Measurements from ENCODE around the gene VAMP1. TPM values are rescaled to one million over a fixed set of nuclear protein-coding genes. Genes with fewer than 3 reads are reported as not detected.
A peak's percentile ranks its signal among the peaks of the same experiment; 100 is the strongest.

VAMP1 gene
- total and polyA plus RNA-seq, 9 of the 15 experiments (the other 6 are each of a cell fraction or from before 2014, with no cell fraction given), result 0.76 to 13.2 (median 4.2) TPM

DNA sequence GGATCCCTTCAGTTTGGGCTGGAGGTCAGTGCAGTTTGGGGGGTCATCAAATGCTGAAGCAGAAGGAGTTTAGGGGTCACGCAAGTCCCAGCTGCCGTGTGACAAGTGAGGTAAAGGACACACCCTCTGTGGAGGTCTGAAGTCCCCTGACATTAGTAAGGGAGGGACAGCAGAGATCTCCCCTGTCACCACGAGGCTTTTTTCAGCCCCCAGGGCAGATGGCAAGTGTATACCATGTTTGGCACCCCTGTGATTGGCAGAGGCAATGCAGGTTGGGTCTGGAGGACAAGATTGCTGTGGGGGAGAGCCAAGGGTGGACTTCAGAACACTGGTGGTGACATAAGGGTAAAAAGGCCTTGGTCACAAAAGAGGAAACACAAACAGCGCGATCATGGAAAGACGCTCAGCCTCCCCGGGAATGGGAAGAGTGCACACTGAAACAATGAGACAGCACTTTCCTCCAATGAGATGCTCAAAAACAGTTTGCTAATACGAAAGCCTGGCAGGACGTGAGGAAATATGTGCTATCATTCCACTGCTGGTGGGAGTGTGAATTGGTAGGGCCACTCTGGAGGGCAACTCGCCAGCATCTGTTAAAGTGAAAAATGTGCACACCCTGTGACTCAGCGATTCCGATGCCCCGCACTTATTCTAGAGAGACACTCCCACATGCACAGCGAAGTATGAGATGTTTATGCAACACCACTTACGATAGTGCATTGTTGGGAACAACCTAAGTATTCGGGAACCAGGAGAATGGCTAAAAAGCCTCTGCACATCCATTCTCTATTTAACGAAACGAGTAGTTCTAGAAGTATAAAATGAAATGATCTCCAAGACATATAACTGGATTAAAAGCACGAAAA, 40.1 kb downstream of the VAMP1 start (continued):
- TF ChIP-seq FOXK2 (conservative IDR thresholded peaks at IDR 0.05 in 1 of 2, IDR thresholded peaks at IDR 0.05 in 1 of 2; ENCODE audit: low read depth in 2 of 2) (peak in 1 of 2 experiments; percentile 48; a peak in 1 of 4 replicates), ZBED1 (IDR thresholded peaks at IDR 0.05) (no peak), MECOM (CRISPR knock-in tag; IDR thresholded peaks at IDR 0.05) (no peak), PCBP1 (IDR thresholded peaks at IDR 0.05; ENCODE audit: low read depth, low read length, poor library complexity, severe bottlenecking) (no peak), ZFPM2 (CRISPR knock-in tag; IDR thresholded peaks at IDR 0.05) (no peak), C11orf30 (IDR thresholded peaks at IDR 0.05; ENCODE audit: low read depth) (peak; percentile 97), DPF2 (IDR thresholded peaks at IDR 0.05) (peak; percentile 91), MED1 (CRISPR knock-in tag; IDR thresholded peaks at IDR 0.05; ENCODE audit: borderline replicate concordance) (no peak), NEUROD1 (IDR thresholded peaks at IDR 0.05; ENCODE audit: borderline replicate concordance, low read depth, low read length, partially characterized antibody) (peak; percentile 17), NCOR1 (IDR thresholded peaks at IDR 0.05) (peak; percentile 31; the same call in 1 of the 2 replicates), SAFB (IDR thresholded peaks at IDR 0.05; ENCODE audit: borderline replicate concordance, low read depth, low read length) (no peak), CTBP1 (IDR thresholded peaks at IDR 0.05; ENCODE audit: borderline replicate concordance) (peak; percentile 95), KDM5B (IDR thresholded peaks at IDR 0.05; ENCODE audit: insufficient replicate concordance, low read depth, low read length) (peak; percentile 27), FOXM1 (IDR thresholded peaks at IDR 0.05; ENCODE audit: low read depth) (no peak), FOXM1 (CRISPR knock-in tag; IDR thresholded peaks at IDR 0.05; ENCODE audit: low read depth) (no peak), HNRNPL (IDR thresholded peaks at IDR 0.05; ENCODE audit: low read depth, low read length) (peak; percentile 66), NBN (IDR thresholded peaks at IDR 0.05; ENCODE audit: low read depth) (peak; percentile 48; the same call in 1 of the 2 replicates), RBM25 (IDR thresholded peaks at IDR 0.05; ENCODE audit: low read depth, low read length, severe bottlenecking) (no peak), SMAD1 (IDR thresholded peaks at IDR 0.05; ENCODE audit: low read depth, low read length, partially characterized antibody) (no peak), MXI1 (IDR thresholded peaks at IDR 0.05; ENCODE audit: low read depth, low read length) (no peak), MTA2 (IDR thresholded peaks at IDR 0.05; ENCODE audit: low read depth) (0 out of 2 replicates have a peak, but pooled peaks have one; percentile 29), NFE2 (IDR thresholded peaks at IDR 0.05; ENCODE audit: low read depth) (peak; percentile 97), SMARCE1 (IDR thresholded peaks at IDR 0.05) (peak; percentile 88), CEBPB (tag; IDR thresholded peaks at IDR 0.05) (peak; percentile 86), BACH1 (tag; IDR thresholded peaks at IDR 0.05) (peak; percentile 97), SIN3B (IDR thresholded peaks at IDR 0.05; ENCODE audit: low read depth) (no peak), ZNF668 (CRISPR knock-in tag; IDR thresholded peaks at IDR 0.05) (no peak)
- TF ChIP-seq, protein P1, sequence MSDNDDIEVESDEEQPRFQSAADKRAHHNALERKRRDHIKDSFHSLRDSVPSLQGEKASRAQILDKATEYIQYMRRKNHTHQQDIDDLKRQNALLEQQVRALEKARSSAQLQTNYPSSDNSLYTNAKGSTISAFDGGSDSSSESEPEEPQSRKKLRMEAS (CRISPR knock-in tag; IDR thresholded peaks at IDR 0.05), result peak; percentile 29
